RWPE2 (cell line): ENCODE data around the gene FBXO17.

ENCODE experiments used
- ATAC-seq: fragments of 200-7000 bp; cut with Tn5 transposase; 3 replicates; pipeline ENCODE4 v1.9.1; 2021; ENCODE audit warnings: low read depth
- DNase-seq: peaks from one replicate; pipeline ENCODE4 v3.0.0-alpha.2; 2020; ENCODE audit warnings: low spot score
- H3K27ac ChIP-seq: fragments of 450-650 bp; 2 replicates; pipeline ENCODE4 v1.5.1; 2017; ENCODE audit warnings: mild to moderate bottlenecking; ENCODE audit not compliant: poor library complexity, severe bottlenecking
- H3K27me3 ChIP-seq: fragments of 250-450 bp; sonication (Bioruptor Pico); 2 replicates; pipeline ENCODE4 v1.5.1; 2021; ENCODE audit warnings: mild to moderate bottlenecking, moderate library complexity; ENCODE audit not compliant: insufficient read depth, poor library complexity, severe bottlenecking
- H3K36me3 ChIP-seq: fragments of 250-450 bp; sonication (Bioruptor Pico); 2 replicates; pipeline ENCODE4 v1.5.1; 2020; ENCODE audit warnings: low read depth, mild to moderate bottlenecking, moderate library complexity
- H3K4me1 ChIP-seq: fragments of 250-450 bp; sonication (Bioruptor Pico); 2 replicates; pipeline ENCODE4 v1.5.1; 2021; ENCODE audit warnings: mild to moderate bottlenecking, moderate library complexity; ENCODE audit not compliant: insufficient read depth, poor library complexity, severe bottlenecking
- H3K4me3 ChIP-seq: fragments of 250-450 bp; sonication (Bioruptor Pico); 2 replicates; pipeline ENCODE4 v1.5.1; 2021; ENCODE audit warnings: mild to moderate bottlenecking, moderate library complexity; ENCODE audit not compliant: severe bottlenecking
- H3K9me3 ChIP-seq: fragments of 250-450 bp; sonication (Bioruptor Pico); 2 replicates; pipeline ENCODE4 v1.5.1; 2021; ENCODE audit warnings: mild to moderate bottlenecking, moderate library complexity; ENCODE audit not compliant: severe bottlenecking
- CTCF ChIP-seq: fragments of 450-650 bp; IDR thresholded peaks from one replicate; pipeline ENCODE4 v1.5.1; 2017; ENCODE audit warnings: mild to moderate bottlenecking, moderate library complexity; ENCODE audit not compliant: poor library complexity, severe bottlenecking

FBXO17 gene

GRCh38 chr19:38917921-38918491 is 57.5 kb downstream of the FBXO17 start:
- Histone ChIP-seq H3K36me3 (peaks cover 10% of the 10 kb centered on the region), H3K27ac (no peak overlapping the region), H3K27me3 (no peaks in the 10 kb centered on the region), H3K9me3 (no peaks in the 10 kb centered on the region), H3K4me3 (no peak overlapping the region), H3K4me1 (no peaks in the 10 kb centered on the region)
- ATAC-seq (peak; percentile 61), DNase-seq (no peak)
- TF ChIP-seq CTCF: peak; percentile 12

GRCh38 chr19:38917516-38917915 is 58.0 kb downstream of the FBXO17 start:
- no peak overlapping the region for H3K27ac ChIP-seq
- DNase-seq (no peak), ATAC-seq (no peak)
- H3K36me3 ChIP-seq: peaks cover 10% of the 10 kb centered on the region
- H3K4me1 ChIP-seq: no peaks in the 10 kb centered on the region
- TF ChIP-seq CTCF: no peak
- no peak overlapping the region for H3K4me3 ChIP-seq
- H3K9me3 ChIP-seq: no peaks in the 10 kb centered on the region
- H3K27me3 ChIP-seq: no peaks in the 10 kb centered on the region

GRCh38 chr19:38915329-38916321 is 59.9 kb downstream of the FBXO17 start:
- no peak for TF ChIP-seq CTCF

GRCh38 chr19:38913958-38914357 is 61.6 kb downstream of the FBXO17 start:
- H3K9me3 ChIP-seq: no peaks in the 10 kb centered on the region
- H3K27me3 ChIP-seq: no peaks in the 10 kb centered on the region
- no peaks in the 10 kb centered on the region for H3K36me3 ChIP-seq
- no peak for TF ChIP-seq CTCF
- ATAC-seq (no peak), DNase-seq (no peak)
- no peaks in the 10 kb centered on the region for H3K4me1 ChIP-seq
- no peak overlapping the region for H3K27ac ChIP-seq
- H3K4me3 ChIP-seq: no peak overlapping the region

More at GRCh38 chr19:38915329-38916321, 59.9 kb downstream of the FBXO17 start:
- no peaks in the 10 kb centered on the region for H3K4me1 ChIP-seq
- no peaks in the 10 kb centered on the region for H3K27me3 ChIP-seq
- DNase-seq (no peak), ATAC-seq (no peak)
- no peak overlapping the region for H3K27ac ChIP-seq
- no peaks in the 10 kb centered on the region for H3K9me3 ChIP-seq
- no peak overlapping the region for H3K4me3 ChIP-seq
- H3K36me3 ChIP-seq: no peaks in the 10 kb centered on the region
